ENCODE results near the gene DCLK1.
"Not testable (repeated sequence)": the region's sequence is repeated elsewhere in the genome, so short reads cannot be mapped to it uniquely, and the experiment has no call there.

DCLK1 gene

DNA sequence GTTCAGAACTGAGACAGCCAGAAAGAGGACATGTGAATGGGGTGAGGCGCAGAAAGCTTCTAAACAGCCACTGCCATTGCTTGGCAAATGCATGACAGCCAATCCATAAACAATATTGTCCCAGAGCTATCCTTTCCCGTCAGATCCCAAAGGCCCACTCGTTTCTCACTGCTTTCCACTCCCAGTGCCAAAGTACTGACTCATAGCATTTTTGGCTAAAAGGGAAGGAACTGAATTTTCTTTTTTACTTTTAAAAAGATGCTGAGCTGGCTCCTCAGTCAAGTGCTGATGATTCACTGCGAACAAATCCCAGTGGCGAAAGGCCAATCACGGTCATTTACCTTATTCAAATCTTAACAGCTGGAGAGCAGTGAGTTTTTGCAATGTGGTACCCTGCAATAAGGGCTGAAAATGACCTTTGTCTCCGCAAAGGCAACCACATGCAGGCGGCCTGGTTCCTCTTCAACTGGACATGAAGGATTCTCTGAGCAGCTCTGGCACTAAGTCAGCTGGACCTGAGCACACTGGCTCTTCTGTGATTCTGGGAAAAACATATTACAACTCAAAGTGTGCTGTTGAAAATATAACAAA lies 151.7 kb downstream of the DCLK1 start:
- no peak for DNase-seq

DNA sequence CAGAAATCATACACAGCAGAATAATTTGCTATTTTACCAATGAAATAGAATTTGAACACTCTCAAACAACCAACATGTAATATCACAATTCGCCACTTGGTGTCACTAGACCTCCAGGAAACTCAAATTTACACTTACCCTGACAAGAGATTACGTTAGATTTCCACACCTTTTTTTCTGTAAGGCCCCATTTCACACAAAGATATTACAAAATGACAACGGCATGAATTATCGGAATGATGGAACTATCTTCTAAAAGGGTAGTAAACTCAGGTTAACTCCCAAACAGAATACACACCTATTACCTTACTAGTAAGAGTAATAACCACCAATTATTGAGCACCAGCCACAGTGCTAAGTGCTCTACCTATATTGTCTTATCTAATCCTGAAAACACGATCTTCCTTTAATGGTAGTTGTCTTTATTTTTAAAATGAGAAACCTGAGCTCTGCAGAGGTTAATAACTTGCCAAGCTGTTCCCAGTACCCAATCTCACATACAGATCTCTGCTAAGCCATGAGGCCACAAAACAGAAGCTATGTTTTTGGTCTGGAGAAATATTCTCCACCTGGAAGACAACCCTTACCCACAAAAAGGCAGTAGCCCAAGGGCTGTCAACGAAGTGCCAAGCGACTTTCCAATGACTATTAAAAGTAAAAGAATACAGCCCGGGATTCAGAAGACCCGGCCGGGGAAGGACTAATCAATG lies 152.4 kb downstream of the DCLK1 start:
- peak; percentile 29 for DNase-seq

DNA sequence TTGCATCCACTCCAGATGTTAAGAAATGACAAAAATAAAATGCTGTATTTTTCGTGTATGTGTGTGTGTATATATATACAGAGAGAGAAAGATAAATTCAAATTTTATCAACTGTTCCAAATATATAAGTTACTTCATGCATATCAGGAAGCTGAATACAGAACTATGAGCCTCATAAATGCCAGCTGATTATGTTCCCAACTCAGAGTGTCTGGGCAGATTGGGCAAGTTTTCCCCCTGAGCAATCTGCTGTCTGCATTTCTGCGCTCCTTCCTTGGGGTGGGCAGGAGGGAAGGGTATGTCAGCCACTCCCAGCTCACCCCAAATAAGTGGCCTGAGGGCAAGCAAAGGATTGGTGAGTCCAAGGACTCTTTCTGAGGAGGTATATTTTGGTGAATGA lies 154.1 kb downstream of the DCLK1 start:
- DNase-seq: no peak

DNA sequence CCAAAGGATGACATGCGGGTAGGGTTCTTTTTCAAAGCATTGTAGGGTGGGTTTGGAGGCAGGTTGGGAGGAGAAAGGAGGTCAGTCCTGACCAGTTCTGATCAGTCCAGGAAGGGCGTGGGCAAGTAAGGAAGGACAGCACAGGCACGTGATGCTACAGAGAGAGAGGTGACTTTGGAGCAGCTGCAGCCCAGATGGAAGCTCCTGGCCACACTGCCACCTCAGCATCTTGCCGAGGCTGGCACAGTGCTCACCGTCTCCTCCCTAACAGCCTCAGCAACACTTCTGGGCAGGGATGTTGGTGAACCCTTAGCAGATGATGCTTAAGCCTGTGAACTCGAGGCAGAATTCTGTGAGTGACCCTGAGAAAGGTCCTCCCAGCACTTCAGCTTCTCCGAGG lies 155.1 kb downstream of the DCLK1 start:
- no peak for DNase-seq

DNA sequence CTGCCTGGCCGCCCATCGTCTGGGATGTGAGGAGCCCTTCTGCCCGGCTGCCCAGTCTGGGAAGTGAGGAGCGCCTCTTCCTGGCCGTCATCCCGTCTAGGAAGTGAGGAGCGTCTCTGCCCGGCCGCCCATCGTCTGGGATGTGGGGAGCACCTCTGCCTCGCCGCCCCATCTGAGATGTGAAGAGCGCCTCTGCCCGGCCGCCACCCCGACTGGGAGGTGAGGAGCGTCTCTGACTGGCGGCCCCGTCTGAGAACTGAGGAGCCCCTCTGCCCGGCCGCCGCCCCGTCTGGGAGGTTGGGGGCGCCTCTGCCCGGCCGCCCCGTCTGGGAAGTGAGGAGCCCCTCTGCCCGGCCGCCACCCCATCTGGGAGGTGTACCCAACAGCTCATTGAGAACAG lies 164.2 kb downstream of the DCLK1 start:
- not testable (repeated sequence) for DNase-seq

DNA sequence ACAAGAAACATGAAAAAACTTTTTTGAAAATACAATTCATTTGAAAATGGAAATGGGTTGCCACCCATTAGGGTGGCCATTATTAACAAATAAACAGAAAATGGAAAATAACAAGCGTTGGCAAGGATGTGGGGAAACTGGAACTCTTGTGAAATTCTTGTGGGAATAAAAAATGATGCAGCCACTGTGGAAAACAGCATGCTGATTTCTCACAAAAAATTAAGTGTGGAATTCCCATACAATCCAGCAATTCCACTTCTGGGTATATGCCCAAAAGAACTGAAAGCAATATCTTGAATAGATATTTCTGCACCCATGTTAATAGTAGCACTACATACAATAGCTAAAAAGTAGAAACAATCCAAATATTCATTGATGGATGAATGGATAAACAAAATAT lies 165.2 kb downstream of the DCLK1 start:
- DNase-seq: no peak

DNA sequence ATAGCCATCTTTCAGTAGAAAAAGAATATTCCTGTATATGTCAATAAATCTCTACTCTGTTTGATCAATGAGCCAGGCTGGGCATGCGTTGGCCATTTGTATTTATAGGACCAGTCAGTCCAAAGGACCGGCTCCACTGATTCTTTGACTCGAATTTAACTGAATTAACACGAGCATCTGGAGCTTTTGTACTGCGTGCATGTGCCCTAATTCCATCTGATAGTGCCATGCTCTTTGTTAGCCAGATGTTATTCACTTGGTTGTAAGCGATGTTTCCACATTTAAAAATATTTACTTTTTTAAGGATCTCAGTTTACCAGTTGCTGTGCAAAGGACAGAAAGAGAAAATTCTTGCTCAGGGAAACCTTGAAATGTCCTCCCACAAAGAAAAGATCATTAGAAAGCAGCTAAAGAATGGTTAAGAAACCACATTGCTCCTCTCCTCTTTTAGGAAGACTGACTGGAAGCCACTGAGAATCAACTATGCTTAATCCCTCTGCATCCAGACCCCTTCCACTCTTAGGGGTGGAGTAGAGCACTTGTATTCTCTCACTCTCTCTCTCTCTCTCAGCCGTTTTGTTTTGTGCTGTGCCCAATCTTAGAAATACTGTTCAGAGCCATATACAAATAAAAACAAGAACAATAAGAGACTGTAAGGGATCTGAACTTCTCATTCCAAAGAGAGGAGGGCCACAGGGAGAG lies 165.8 kb downstream of the DCLK1 start:
- DNase-seq: no peak

DNA sequence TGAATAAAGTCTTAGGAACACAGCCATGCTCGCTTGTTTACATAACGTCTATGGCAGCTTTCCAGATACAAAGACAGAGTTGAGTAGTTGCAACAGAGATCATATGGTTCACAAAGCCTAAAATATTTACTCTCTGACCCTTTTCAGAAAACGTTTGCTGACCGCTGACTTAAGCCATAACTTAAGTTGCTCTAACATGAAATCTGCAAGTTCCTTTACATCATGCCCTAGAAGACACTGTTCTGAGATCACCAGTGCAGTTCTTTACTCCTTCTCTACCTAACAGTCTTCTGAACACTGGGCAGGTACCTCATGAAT lies 166.4 kb downstream of the DCLK1 start:
- no peak for DNase-seq

DNA sequence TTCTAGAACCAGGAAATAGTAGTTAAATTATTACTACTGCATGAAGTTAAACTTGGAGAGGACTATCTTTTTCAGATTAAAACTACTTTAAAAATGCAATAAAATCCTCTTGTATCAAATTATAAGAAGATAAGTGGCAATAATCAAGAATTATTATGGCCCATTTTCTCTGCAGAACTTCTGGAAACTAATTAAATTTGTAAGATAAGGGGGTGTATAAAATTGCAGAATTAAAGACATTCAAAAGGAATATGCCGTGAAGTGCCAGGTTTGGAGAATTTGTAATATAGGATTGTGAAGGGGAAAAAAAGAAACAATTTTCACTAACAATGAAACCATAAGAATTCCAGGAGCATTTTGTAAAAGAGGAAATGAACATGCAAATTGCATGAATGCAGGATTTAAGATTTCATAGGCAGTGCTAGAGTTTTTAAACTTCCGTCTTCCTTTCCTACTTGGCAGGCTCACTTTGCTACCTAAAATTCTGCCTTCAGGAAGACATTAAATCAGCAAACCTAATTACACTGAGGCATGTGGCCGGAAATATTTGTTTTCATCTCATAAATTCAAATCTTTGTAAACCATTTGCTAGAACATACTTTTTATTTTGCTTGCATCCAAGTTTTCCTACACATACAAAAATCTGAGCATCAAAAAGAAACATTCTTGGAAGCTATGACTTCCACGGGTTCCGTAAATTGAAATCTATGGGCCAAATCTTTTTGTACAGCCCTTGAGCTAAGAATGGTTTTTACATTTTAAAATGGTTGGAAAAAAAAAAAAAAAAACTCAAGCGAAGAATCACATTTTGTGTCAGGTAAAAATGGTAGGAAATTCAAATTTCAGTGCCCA lies 166.9 kb downstream of the DCLK1 start:
- DNase-seq: no peak

DNA sequence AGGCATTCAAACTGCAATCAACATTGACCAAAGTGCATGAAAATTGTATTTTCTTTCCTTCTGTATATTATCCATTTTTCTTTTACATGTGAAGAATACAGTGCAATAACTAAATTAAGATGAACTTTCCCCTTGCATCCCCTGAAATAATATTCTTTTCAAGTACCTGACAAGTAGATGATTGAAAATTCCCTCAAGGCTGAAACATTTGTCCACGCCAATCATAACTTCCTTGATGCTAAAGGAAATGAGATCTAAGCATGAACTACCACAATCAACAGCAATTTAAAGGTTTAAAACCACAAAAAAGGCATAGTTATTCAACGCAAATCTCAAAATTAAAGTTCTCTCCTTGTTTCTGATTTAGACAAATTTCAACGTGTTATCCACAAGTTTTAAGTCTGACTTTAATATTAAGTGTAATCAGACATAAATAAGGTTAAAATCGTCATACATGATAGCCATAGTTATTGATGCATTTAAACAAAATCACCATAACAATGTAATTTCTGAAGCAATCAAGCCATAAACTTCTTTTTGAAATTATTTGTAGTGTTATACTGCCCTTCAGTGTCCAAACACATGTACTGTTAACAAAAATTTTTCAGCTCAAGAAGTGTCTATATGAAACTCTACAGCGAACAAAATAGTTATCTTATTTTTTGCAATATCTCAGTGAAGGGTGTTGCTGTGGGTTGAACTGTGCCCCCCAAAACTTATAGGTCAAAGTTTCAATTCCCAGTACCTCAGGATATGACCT lies 169.5 kb downstream of the DCLK1 start:
- DNase-seq: no peak

DNA sequence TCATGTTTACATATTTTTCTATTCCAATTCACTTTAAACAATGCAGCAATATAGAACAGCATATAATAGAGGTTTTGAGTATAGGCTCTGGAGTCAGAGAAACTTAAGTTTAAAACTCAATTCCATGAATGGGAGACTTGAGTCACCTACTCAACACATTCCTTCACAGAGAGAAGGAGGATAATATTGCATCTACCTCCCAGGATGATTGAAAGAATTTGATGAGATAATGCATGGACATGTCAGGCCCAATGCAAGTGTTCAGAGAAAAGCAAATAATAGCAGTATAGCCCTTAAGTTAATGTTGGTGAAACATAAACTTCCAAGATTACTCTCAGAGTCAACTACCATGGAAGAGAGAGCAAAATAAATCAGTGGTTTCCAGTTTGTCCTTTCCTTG lies 170.2 kb downstream of the DCLK1 start:
- DNase-seq: no peak

DNA sequence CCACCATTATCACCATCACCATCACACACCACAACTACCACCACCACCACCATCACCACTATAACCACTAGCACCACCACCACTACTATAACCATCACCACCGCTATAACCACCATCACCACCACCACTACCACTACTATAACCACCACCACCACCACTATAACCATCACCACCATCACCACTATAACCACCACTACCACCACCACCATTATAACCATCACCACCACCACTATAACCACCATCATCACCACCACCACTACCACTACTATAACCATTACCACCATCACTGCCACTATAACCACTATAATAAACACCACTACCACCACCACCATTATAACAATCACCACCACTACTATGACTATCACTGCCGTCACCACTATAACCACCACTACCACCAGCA lies 173.2 kb downstream of the DCLK1 start:
- DNase-seq: no peak

DNA sequence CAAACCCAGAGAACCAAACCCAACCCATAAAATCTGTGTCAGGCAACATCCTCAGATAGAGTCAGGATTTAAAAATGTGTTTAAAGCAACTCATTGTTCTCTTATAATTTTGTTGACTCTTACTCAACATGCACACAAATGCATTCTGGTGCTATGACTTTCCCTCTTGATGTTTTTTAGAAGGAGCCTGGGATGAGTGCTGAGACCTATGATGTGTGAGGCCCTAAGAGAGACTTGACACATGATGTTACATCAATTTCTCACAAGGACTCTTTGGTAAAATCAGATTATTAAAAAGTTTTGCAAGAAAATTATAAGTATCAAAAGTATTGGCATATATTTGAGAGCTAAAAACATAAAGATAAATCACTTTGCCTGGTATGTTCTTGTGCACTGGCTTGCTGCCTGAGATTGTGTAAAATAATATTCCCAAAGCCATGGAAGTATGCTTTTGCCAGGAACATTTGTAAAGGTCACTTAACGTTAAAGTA lies 173.9 kb downstream of the DCLK1 start:
- DNase-seq: no peak

DNA sequence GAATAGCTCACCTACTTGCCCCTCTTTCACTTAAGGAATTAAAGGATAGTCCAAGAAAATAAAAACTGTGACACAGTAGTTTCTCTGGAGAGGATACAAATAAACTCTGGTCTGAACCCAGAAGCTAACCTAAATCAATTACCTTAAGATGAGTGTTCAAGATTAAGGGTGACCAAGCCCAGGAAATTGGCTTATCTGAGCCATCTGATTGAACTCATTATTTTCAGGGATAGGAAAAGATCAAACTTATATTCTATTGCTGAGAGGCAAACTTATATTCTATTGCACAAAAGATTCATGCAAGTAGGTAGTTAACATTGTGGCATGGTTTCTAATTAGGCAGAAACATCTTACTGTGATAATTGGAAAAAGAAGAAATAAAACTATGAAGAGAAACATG lies 175.1 kb downstream of the DCLK1 start:
- no peak for DNase-seq

DNA sequence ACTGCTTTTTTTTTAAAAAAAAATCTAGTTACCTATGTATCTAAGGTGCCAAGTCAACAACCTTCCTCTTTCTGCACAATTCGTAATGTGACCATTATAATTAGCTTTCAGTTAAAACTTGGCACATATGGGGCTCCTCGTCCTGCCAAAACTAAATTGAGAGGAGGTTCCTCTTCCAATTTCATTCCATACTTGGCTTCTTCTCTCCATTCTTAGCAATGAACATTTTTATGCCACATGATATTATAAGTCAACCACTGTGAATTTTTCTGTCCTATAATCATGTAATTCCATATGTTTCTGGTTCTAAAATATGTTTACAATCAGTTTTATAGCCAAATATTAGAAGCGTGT lies 177.0 kb downstream of the DCLK1 start:
- no peak for DNase-seq

DNA sequence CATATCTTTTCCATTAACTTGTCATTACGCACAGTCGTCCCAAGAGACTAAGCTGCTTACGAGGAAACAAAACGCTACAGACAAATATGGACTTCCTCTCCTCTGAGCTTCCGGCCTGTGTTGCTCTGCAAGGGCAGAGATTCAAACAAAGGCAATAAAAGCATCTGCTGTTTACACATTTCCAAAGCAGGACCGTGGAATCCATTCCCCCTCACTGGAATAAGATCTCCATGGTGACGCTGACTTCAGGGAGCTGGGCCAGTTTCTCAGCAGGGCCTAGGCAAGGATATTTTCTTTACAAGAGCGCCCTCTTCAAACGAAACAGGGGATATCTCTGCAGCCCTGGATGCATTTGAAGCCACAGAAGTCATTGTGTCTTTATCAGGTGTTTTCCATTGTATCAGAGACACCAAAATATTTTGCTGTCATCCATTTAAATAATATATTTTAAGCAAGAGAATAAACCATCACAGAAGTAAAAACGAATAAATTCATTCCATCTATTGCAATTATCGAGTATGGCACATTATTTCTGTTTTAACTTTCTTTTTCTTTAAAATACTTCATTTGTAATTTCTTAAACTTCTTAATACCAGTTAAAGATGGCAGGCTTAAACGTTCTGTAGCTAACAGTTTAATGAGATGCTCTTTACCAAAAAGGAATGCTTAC lies 177.5 kb downstream of the DCLK1 start:
- no peak for DNase-seq

DNA sequence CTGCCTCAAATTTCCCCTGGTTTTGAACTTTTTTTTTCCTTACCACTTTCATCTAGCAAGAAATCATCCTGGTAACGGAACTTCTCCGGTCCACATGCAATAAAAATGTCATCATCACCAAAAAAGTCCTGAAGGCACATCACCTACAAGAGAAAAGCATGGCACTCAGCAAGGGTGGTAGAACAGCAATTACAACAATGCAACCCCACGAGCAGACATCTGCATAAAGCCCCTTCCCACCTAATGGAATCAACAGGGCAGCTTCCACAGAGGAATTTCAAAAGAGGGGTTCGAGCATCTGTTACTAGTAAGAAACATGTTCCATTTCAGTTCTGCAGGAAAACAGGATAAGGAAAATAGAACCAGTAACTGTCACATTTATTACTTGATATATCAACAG lies 183.9 kb downstream of the DCLK1 start:
- DNase-seq: no peak

DNA sequence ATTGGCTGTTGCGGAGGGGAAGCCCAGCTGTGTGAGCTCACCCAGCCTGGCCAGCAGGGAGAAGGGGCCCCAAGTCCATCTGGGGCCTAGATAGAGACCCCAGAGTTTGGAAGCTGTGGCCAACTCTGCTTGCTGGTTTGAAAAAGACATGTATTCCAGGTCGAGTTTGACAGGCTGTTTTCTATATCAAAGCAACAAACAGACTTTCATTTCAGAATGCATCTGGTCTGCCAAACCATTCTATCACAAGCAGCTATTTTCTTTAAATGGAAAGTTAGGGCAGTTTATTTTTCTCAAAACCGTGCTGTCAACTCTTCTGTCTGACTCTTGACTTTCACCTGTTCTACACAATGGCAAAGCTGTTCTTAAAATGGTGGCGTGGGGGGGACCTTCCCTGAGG lies 185.8 kb downstream of the DCLK1 start:
- DNase-seq: no peak

DNA sequence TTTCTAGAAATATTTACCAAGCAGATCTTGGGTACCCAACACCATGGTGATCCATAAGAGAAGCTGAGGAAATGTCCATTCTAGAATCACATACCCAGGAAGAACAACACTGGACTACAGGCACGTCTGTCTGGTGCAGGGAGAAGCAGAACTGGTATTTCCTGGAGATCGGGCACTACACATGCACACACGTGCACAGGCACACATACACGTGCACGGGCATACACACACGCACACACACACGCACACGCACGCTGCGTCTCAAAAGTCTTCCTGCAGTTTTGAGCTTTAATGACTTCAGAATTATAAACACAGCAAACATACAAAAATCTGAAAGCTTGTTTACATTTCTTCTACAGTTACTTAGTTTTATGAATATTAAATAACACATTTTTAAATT lies 189.8 kb downstream of the DCLK1 start:
- DNase-seq: no peak

DNA sequence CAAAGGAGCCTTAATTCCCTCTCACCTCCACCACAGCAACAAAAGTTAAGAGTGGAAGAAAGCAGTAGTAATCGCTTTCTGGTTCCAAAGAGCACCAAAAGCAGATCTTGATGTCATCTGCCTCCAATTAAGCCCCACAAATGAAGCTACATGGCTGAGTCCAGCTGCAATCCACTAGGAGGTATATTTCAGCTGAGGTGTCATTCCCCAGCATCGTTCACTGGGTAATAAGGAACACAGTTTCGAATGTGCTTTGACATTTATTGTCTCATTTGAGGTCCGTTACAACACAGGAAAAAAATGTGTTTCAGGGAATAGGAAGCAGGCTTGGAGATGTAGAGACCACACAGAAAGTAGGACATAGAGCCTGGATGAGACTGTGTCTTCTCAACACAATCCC lies 190.4 kb downstream of the DCLK1 start:
- no peak for DNase-seq

DNA sequence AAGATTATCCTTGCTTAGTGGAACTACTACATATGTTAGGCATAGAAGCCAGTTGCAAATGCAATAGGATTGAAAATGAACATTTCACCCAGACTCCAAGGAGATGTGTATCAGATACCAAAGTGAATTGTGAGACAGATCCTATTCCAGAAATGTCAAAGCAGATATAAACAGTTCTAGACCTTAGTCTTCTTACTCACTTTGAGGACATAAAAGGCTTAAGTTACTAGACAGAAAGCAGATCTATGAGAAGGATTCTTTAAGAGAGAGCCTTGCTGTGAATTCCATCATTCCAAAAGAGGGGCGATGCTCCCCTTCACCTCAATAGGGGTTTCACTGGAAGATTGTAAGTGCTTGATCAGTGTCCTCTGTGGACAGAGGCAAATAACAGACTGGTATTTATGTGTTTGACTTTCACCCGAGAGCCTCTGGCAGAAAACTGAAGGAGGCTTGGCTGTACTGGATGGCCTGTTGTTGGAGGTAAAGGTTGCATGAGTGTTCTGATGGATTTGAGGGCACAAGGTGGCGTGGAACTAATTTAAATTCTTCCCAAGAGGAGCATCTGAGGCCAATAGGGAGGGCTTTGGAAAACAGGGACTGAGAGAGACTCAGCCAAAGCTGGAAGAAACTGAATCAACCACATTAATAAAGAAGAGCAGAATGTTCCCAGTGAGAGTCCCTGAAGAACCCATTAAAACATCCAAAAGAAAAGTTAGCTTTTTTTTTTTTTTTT lies 194.8 kb downstream of the DCLK1 start:
- DNase-seq: no peak
